ENCODE measurements around the gene NPAS3.

DNA sequence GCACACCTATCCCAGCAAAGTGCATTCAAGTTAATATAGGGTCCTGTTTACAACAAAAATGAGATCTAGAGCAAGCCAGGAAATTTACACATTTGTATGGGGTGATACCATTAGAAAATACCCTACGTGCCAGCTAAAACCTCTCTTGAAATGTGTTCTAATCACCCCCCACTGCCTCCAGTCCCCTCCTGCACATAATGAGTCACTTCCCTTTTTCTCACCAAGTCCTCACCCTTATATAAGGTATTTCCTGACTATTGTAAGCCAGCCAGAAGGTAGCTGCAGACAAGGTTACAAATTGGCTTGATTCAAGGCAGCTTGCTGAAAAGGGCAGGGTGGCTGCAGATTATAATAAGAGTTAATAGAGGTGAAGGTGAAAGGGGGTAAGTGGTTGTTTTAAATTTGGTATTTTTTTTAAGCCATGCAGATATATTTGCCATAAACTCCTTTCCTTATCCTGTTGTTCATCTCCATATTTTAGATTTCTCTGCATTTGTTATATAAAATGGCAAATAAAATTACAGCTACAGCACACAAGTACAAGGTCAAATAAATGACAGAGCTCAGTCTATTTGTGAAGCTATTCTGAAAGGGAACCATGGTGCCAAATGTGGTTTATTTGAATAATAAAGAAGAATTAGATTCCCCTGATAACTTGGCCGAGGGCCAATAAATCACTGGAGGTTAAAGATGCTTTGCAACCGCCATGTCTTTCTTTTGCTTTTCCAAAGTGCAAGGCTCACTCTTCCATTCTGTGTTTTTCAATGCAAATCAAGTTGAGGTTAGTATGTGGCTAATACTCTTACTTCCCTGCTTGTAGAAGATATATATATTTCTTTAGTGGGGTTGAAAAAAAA lies 626.3 kb downstream of the NPAS3 start:
- TF ChIP-seq CTCF (IDR thresholded peaks at IDR 0.05) (no peak), POLR2A (IDR thresholded peaks at IDR 0.05) (no peak), POLR2AphosphoS5 (IDR thresholded peaks at IDR 0.05) (no peak)
